MM.1S (cell line): ENCODE measurements around the gene ZFPM1.

ENCODE experiments used
- DNase-seq: peaks from one replicate; pipeline ENCODE4 v3.0.0-alpha.2; 2015
- H2AFZ ChIP-seq: fragments of 300-600 bp; sonication (generic); 2 replicates; pipeline ENCODE4 v1.6.0; 2016; ENCODE audit warnings: antibody characterized with exemption, low read length
- H3F3A ChIP-seq: fragments of 300-600 bp; sonication (generic); 2 replicates; pipeline ENCODE4 v1.6.1; 2016; ENCODE audit warnings: mild to moderate bottlenecking, antibody characterized with exemption, low read length, moderate library complexity, mixed read lengths; ENCODE audit not compliant: insufficient read depth
- H3K27ac ChIP-seq: fragments of 300-600 bp; sonication (generic); 2 replicates; pipeline ENCODE4 v1.5.1; 2016; ENCODE audit warnings: mild to moderate bottlenecking, low read length
- H3K27me3 ChIP-seq: fragments of 300-600 bp; sonication (generic); replicated peaks from 2 replicates; pipeline ENCODE4 v1.6.0; 2016; ENCODE audit warnings: low read length; ENCODE audit not compliant: insufficient read depth
- H3K36me3 ChIP-seq: fragments of 300-600 bp; sonication (generic); replicated peaks from 2 replicates; pipeline ENCODE4 v1.6.1; 2016; ENCODE audit warnings: mild to moderate bottlenecking, low read length, mixed read lengths; ENCODE audit not compliant: insufficient read depth
- H3K4me1 ChIP-seq: fragments of 300-600 bp; sonication (generic); 2 replicates; pipeline ENCODE4 v1.6.1; 2016; ENCODE audit warnings: low read length, mixed read lengths
- H3K4me2 ChIP-seq: fragments of 300-600 bp; sonication (generic); 2 replicates; pipeline ENCODE4 v1.6.0; 2016; ENCODE audit warnings: low read depth, low read length
- H3K4me3 ChIP-seq: fragments of 300-600 bp; sonication (generic); 2 replicates; pipeline ENCODE4 v1.5.1; 2016; ENCODE audit warnings: low read length, mixed read lengths
- H3K79me2 ChIP-seq: fragments of 300-600 bp; sonication (generic); 2 replicates; pipeline ENCODE4 v1.6.1; 2016; ENCODE audit warnings: mixed run types, low read length, mixed read lengths
- H3K9ac ChIP-seq: fragments of 300-600 bp; sonication (generic); 2 replicates; pipeline ENCODE4 v1.6.1; 2016; ENCODE audit warnings: low read length, mixed read lengths
- H3K9me2 ChIP-seq: fragments of 300-600 bp; sonication (generic); replicated peaks from 2 replicates; pipeline ENCODE4 v1.6.1; 2016; ENCODE audit warnings: mild to moderate bottlenecking, low read length, mixed read lengths; ENCODE audit not compliant: insufficient read depth
- H3K9me3 ChIP-seq: fragments of 300-600 bp; sonication (generic); replicated peaks from 2 replicates; pipeline ENCODE4 v1.6.1; 2016; ENCODE audit warnings: mild to moderate bottlenecking, low read length, mixed read lengths; ENCODE audit not compliant: insufficient read depth
- H4K20me1 ChIP-seq: fragments of 300-600 bp; sonication (generic); 2 replicates; pipeline ENCODE4 v1.6.1; 2016; ENCODE audit warnings: mild to moderate bottlenecking, low read length, moderate library complexity, mixed read lengths; ENCODE audit not compliant: insufficient read depth
- EZH2 ChIP-seq: fragments of 300-600 bp; sonication (generic); optimal IDR thresholded peaks from 2 replicates; pipeline ENCODE3; 2017; ENCODE audit warnings: low read depth, mild to moderate bottlenecking, antibody characterized with exemption, low read length, mixed read lengths
- EZH2phosphoT487 ChIP-seq: fragments of 300-600 bp; sonication (generic); IDR thresholded peaks from 2 replicates; pipeline ENCODE4 v1.6.1; 2018; ENCODE audit warnings: antibody characterized with exemption, low read length
- TF ChIP-seq, protein P1 (sequence below): fragments of 300-600 bp; sonication (generic); IDR thresholded peaks from 2 replicates; pipeline ENCODE4 v1.5.1; 2016; ENCODE audit warnings: antibody characterized with exemption, low read length, mixed read lengths

The ZFPM1 gene

DNA sequence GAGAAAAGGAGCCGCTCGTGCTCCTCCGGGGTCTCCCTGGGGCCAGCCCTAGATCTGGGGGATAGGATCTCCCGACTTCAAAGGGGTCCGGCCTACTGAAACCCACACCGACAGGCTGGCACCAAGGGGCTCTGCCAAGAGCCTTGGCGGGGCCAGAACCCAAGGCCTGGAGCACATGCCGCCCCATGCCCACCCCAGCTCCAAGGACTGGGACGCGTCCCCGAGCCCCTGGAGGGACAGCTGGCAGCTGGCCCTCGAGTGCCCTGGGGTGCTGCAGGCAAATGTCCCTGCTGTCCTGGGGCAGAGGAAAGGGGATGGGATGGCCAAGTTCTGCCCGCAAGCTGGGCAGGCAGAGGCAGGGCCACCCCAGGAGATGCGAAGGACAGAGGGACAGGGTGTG is 31.8 kb upstream of the ZFPM1 start:
- Histone ChIP-seq H3F3A (no peaks in the 10 kb centered on the region), H3K9me2 (no peaks in the 10 kb centered on the region), H3K9me3 (no peaks in the 10 kb centered on the region), H3K27me3 (peaks cover 51% of the 10 kb centered on the region), H3K4me1 (no peaks in the 10 kb centered on the region), H3K27ac (no peak overlapping the region), H3K9ac (no peak overlapping the region), H3K36me3 (no peaks in the 10 kb centered on the region), H3K79me2 (no peaks in the 10 kb centered on the region), H3K4me2 (no peak overlapping the region), H3K4me3 (no peak overlapping the region), H2AFZ (no peak overlapping the region), H4K20me1 (no peaks in the 10 kb centered on the region)
- no peak for TF ChIP-seq EZH2phosphoT487
- TF ChIP-seq, protein P1, sequence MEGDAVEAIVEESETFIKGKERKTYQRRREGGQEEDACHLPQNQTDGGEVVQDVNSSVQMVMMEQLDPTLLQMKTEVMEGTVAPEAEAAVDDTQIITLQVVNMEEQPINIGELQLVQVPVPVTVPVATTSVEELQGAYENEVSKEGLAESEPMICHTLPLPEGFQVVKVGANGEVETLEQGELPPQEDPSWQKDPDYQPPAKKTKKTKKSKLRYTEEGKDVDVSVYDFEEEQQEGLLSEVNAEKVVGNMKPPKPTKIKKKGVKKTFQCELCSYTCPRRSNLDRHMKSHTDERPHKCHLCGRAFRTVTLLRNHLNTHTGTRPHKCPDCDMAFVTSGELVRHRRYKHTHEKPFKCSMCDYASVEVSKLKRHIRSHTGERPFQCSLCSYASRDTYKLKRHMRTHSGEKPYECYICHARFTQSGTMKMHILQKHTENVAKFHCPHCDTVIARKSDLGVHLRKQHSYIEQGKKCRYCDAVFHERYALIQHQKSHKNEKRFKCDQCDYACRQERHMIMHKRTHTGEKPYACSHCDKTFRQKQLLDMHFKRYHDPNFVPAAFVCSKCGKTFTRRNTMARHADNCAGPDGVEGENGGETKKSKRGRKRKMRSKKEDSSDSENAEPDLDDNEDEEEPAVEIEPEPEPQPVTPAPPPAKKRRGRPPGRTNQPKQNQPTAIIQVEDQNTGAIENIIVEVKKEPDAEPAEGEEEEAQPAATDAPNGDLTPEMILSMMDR: no peak
- no peak for TF ChIP-seq EZH2
- no peak for DNase-seq

DNA sequence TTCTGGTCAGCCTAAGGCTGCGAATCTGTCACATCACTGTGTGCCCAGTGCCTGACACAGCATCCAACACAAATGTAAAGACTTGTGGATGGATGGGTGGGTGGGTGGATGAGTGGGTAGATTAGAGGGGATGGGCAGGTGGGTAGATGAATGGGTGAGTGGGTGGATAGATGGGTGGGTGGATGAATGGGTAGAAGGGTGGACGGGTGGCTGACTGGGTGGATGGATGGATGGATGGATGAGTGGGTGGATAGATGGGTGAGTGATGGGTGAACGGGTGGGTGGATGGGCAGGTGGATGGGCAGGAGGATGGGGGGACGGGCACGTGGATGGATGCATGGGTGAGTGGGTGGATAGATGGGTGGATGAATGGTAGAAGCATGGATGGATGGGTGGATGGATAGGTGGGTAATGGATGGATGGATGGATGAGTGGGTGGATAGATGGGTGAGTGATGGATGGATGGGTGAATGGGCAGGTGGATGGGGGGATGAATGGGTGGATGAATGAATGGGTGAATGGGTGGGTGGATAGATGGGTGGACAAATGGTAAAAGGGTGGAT is 31.1 kb upstream of the ZFPM1 start:
- Histone ChIP-seq H3K27me3 (peaks cover 47% of the 10 kb centered on the region), H2AFZ (no peak overlapping the region)

DNA sequence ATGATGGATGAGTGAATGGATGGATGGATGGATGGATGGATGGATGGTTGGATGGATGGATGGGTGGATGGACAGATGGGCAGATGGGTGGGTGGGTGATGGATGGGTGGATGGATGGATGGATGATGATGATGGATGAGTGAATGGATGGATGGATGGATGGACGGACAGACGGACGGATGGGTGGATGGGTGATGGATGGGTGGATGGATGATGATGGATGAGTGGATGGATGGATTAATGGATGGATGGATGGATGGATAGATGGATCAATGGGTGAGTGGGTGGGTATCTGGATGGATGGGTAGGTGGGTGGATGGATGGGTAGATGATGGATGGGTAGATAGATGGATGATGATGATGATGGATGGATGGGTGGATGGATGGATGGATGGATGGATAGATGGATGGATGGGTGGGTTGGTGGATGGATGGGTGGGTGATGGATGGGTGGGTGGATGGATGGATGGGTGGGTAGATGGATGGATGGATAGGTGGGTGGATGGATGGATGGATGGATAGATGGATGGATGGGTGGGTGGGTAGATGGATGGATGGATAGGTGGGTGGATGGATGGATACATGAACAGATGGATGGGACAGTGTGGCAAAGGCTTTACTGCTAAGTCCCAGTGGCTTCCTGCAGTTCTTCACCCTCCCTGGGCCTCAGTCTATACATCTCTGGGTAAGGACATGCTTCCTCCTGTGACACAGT is 30.2 kb upstream of the ZFPM1 start:
- no peak overlapping the region for H3K27ac ChIP-seq
- TF ChIP-seq, protein P1: no peak
- TF ChIP-seq EZH2 (no peak), EZH2phosphoT487 (no peak)
- no peak overlapping the region for H3K9ac ChIP-seq
- no peaks in the 10 kb centered on the region for H3K36me3 ChIP-seq
- no peaks in the 10 kb centered on the region for H3K9me2 ChIP-seq
- H3F3A ChIP-seq: no peaks in the 10 kb centered on the region
- H3K27me3 ChIP-seq: peaks cover 48% of the 10 kb centered on the region
- no peaks in the 10 kb centered on the region for H3K4me1 ChIP-seq
- no peaks in the 10 kb centered on the region for H3K79me2 ChIP-seq
- DNase-seq: no peak
- H3K4me2 ChIP-seq: no peak overlapping the region
- no peak overlapping the region for H2AFZ ChIP-seq
- H4K20me1 ChIP-seq: no peaks in the 10 kb centered on the region
- no peak overlapping the region for H3K4me3 ChIP-seq
- no peaks in the 10 kb centered on the region for H3K9me3 ChIP-seq

More for the DNA sequence above, 31.1 kb upstream of the ZFPM1 start:
- Histone ChIP-seq H3K9me2 (no peaks in the 10 kb centered on the region), H3K9me3 (no peaks in the 10 kb centered on the region), H3K79me2 (no peaks in the 10 kb centered on the region), H4K20me1 (no peaks in the 10 kb centered on the region), H3K27ac (no peak overlapping the region), H3K4me3 (no peak overlapping the region), H3K4me1 (no peaks in the 10 kb centered on the region), H3K9ac (no peak overlapping the region), H3F3A (no peaks in the 10 kb centered on the region), H3K4me2 (no peak overlapping the region), H3K36me3 (no peaks in the 10 kb centered on the region)
- no peak for DNase-seq
- TF ChIP-seq EZH2phosphoT487 (no peak), EZH2 (no peak)
- TF ChIP-seq, protein P1: no peak
